ENCODE results near the gene ZBTB5. TPM values are rescaled to one million over a fixed set of nuclear protein-coding genes. Genes with fewer than 3 reads are reported as not detected.

ZBTB5 gene
- total RNA-seq, 1 experiment from 2014 or later = 9.1 TPM

GRCh38 chr9:37424686-37425297 lies 40.5 kb downstream of the ZBTB5 start:
- Histone ChIP-seq H3K9me3 (ENCODE audit: control insufficient read depth, low read depth, low read length) (no peaks in the 10 kb centered on the region), H3K56ac (ENCODE audit: insufficient read length, low read depth, low read length) (no peak overlapping the region), H3K79me2 (ENCODE audit: insufficient read depth, low read length) (peaks cover 6% of the 10 kb centered on the region; the same call in 1 of the 2 replicates), H3T11ph (ENCODE audit: low read length) (no peak overlapping the region), H3K23me2 (ENCODE audit: insufficient read length, low read depth, low read length, poor library complexity, severe bottlenecking) (peaks cover 10% of the 10 kb centered on the region), H3K23ac (ENCODE audit: insufficient read length, low read depth, low read length) (no peak overlapping the region), H3K79me1 (ENCODE audit: insufficient read depth, low read depth, low read length, poor library complexity, severe bottlenecking) (peaks cover 4% of the 10 kb centered on the region), H3K4me2 (ENCODE audit: insufficient read depth, insufficient read length, low read length) (no peak overlapping the region), H3K9ac (ENCODE audit: extremely low read depth, insufficient read length, low read length) (no peak overlapping the region), H4K5ac (ENCODE audit: insufficient read length, low read depth, low read length) (no peak overlapping the region), H3K27me3 (ENCODE audit: insufficient read depth, low read length) (no peaks in the 10 kb centered on the region), H2BK5ac (ENCODE audit: insufficient read length, low read length) (no peak overlapping the region), H3K27ac (ENCODE audit: insufficient read length, low read depth, low read length) (no peak overlapping the region), H4K20me1 (ENCODE audit: control insufficient read depth, insufficient read depth, insufficient read length) (no peaks in the 10 kb centered on the region), H3K4ac (ENCODE audit: low read depth, low read length) (no peak overlapping the region), H2AK5ac (ENCODE audit: insufficient read length, low read length) (no peak overlapping the region), H2BK20ac (ENCODE audit: low read depth, low read length, poor library complexity, severe bottlenecking) (no peak overlapping the region), H3K18ac (ENCODE audit: insufficient read length, low read depth, low read length) (no peak overlapping the region), H3K14ac (ENCODE audit: insufficient read depth, low read length) (no peak overlapping the region; the same call in 1 of the 2 replicates), H2AFZ (ENCODE audit: low read length) (no peak overlapping the region), H3K4me1 (ENCODE audit: insufficient read depth, low read length) (peaks cover 4% of the 10 kb centered on the region; the same call in 1 of the 2 replicates), H2BK120ac (ENCODE audit: low read depth, low read length, poor library complexity, severe bottlenecking) (no peak overlapping the region), H4K91ac (ENCODE audit: insufficient read length, low read depth, low read length) (no peak overlapping the region), H2BK15ac (ENCODE audit: low read depth, low read length) (no peak overlapping the region), H2BK12ac (ENCODE audit: insufficient read length, low read depth, low read length) (no peak overlapping the region), H4K8ac (replicated peaks; ENCODE audit: insufficient read length, low read depth, low read length) (no peak overlapping the region)
- no peak overlapping the region for H3K27ac Mint-ChIP-seq
- no peak for TF ChIP-seq CTCF (conservative IDR thresholded peaks at IDR 0.05)
- no peak for DNase-seq
- peaks cover 17 to 21% of the 10 kb centered on the region in 2 experiments for H3K4me1 Mint-ChIP-seq
- WGBS (ENCODE audit: extremely low coverage, insufficient read length, low lambda C conversion rate) = no CpG with 5 or more reads among the region's 18 CpGs
- no peak overlapping the region for H3K4me3 Mint-ChIP-seq
- H3K27me3 Mint-ChIP-seq (ENCODE audit: low read depth) = no peaks in the 10 kb centered on the region
- H3K9me3 Mint-ChIP-seq = no peaks in the 10 kb centered on the region
- peaks cover 28 to 39% (median 35%) of the 10 kb centered on the region in 3 experiments for H3K36me3 Mint-ChIP-seq (ENCODE audit: insufficient read depth in 1 of 3, low read depth in 3 of 3)

Data from H9 (cell line).